GM12872 (cell line): ENCODE measurements around the gene SPNS1.

Experiments used
- TF ChIP-seq, protein P1 (sequence below): IDR thresholded peaks from 3 replicates; pipeline ENCODE4 v1.5.1; 2011; ENCODE audit warnings: low read depth, mild to moderate bottlenecking, low read length, moderate library complexity; ENCODE audit not compliant: insufficient read depth

Gene SPNS1

DNA sequence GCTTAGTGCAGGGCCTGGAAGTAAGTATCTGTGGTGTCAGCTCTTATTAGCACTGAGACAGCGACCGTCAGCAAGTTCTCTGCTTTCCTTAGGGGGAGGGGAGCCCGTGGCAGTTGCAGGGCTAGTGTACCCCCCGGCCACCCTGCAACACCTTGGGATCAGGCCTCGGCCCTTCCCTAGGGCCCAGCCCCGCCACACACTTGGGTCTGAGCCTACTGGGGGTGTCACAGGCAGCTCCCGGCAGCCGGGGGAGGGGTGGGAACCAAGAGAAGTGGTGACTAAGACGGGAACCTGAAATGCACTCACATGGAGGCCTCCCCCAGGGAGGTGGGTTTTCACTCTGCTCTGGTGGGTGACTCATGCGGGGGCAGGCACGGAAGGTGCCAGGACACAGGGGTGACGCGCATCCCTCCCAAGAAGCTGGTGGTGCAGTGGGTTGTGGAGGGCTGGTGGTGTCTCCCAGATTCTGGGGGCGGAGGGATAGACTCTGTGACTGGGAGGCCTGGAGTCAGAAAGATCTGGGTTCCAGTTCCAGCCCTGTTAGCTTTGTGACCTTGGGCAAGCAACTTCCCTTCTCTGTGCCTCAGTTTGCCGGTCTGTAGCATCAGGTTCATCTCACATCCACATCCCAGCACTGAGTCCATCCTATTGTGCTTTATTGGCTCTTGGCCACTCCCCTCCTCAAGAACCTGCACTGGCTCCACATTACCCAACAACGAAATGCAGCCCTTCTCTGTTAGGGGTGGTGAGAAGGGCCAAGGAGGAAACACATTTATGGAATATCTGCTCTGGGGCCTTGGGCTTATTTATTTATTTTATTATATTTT lies 54.8 kb downstream of the SPNS1 start:
- TF ChIP-seq, protein P1, sequence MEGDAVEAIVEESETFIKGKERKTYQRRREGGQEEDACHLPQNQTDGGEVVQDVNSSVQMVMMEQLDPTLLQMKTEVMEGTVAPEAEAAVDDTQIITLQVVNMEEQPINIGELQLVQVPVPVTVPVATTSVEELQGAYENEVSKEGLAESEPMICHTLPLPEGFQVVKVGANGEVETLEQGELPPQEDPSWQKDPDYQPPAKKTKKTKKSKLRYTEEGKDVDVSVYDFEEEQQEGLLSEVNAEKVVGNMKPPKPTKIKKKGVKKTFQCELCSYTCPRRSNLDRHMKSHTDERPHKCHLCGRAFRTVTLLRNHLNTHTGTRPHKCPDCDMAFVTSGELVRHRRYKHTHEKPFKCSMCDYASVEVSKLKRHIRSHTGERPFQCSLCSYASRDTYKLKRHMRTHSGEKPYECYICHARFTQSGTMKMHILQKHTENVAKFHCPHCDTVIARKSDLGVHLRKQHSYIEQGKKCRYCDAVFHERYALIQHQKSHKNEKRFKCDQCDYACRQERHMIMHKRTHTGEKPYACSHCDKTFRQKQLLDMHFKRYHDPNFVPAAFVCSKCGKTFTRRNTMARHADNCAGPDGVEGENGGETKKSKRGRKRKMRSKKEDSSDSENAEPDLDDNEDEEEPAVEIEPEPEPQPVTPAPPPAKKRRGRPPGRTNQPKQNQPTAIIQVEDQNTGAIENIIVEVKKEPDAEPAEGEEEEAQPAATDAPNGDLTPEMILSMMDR: no peak

DNA sequence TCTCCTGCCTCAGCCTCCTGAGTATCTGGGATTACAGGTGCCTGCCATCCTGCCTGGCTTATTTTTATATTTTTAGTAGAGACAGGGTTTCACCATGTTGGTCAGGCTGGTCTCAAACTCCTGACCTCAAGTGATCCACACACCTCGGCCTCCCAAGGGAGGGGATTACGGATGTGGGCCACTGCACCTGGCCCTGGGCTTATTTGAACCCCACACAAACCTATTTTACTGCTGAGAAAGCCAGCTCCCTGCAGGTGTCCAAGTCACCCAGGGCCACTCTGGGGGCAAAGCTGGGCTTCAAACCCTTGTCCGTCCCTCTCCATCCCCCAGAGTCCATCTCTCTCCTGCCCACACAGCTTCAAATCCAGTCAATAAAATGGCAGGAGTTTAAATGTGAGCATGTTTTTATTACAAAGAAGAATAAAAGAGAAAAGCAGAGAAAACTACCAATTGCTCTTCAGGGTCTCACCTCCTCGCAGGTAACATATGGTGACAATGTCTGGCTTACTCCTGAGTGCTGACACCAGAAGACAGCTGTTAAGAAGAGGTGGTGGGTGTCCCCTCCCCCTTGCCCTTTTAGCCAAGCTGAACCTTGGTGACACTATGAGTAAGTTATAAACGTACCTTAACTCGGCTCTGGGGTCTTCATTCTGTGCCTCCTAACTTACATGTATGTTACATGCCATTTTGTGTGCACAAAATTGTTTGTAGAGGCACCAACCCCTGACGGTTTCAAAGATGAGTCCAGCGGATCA lies 55.7 kb downstream of the SPNS1 start:
- TF ChIP-seq, protein P1: no peak
